Epithelial cell of proximal tubule (primary cell): ENCODE results near the gene DDN. TPM values are rescaled to one million over a fixed set of nuclear protein-coding genes. Genes with fewer than 3 reads are reported as not detected.

Experiments used
- DNase-seq: peaks from one replicate; pipeline ENCODE4 v3.0.0-alpha.2; 2011; ENCODE audit warnings: low read depth
- H3K4me3 ChIP-seq: 2 replicates; pipeline ENCODE4 v1.5.1; 2011; ENCODE audit warnings: low read depth, mild to moderate bottlenecking, low read length
- CTCF ChIP-seq: conservative IDR thresholded peaks from 2 replicates; pipeline ENCODE4 v1.5.1; 2012; ENCODE audit warnings: low read depth, mild to moderate bottlenecking, low read length
- total RNA-seq: library from RNA; depleted of rRNA; stranded (reverse); fragments of >200 nt; gene quantifications from 2 replicates; pipeline ENCODE4 v1.2.3, GENCODE V29; 2015

Gene DDN
- total RNA-seq, 1 donor from 2014 or later = 0.29 TPM

GRCh38 chr12:48978291-48978740, 20.9 kb downstream of the DDN start, which contains the start of gene WNT1:
Gene WNT1, plus strand, starts transcription at chr12:48978322. Its CDS starts 329 bp downstream, at chr12:48978651.
- no peak for TF ChIP-seq CTCF
- H3K4me3 ChIP-seq = no peak within 1 kb of the TSS
- no peak for DNase-seq

- H3K4me3 ChIP-seq = no peak overlapping the region
- peak; percentile 68 for TF ChIP-seq CTCF
- DNase-seq = no peak
Observed at GRCh38 chr12:48977290-48978281, 21.6 kb downstream of the DDN start.

GRCh38 chr12:48973941-48974673, 25.1 kb downstream of the DDN start:
- peak; percentile 51 for TF ChIP-seq CTCF
- DNase-seq = no peak
- H3K4me3 ChIP-seq = no peak overlapping the region

GRCh38 chr12:48973531-48973930, 25.6 kb downstream of the DDN start:
- TF ChIP-seq CTCF = no peak
- no peak overlapping the region for H3K4me3 ChIP-seq
- DNase-seq = no peak

GRCh38 chr12:48972952-48973483, 26.2 kb downstream of the DDN start:
- no peak for DNase-seq
- no peak for TF ChIP-seq CTCF
- H3K4me3 ChIP-seq = no peak overlapping the region

GRCh38 chr12:48972213-48972951, 26.8 kb downstream of the DDN start:
- no peak for DNase-seq
- TF ChIP-seq CTCF = no peak
- H3K4me3 ChIP-seq = no peak overlapping the region
